Measurements from ENCODE around the gene MACROD2.

MACROD2 gene

DNA sequence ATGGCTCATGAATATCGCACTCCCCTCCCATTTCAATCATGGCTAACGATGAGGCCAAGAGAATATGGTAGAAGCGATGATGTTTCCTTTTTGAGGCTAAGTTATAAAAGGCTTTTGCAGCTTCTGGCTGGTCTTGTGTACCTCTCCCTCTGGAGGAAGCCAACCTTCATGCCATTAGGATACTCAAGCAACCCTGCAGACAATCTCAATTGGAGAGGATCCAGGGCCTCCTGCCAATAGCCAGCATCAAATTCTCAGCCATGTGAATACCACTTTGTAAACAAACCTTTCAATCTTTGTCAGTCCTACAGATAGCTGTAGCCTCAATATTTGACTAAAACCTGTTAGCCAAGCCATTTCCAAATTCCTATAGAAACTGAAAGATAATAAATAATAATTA is 1839.5 kb downstream of the MACROD2 start:
- DNase-seq (ENCODE audit: extremely low spot score), result no peak
- ChIA-PET POLR2A (no interaction called here), CTCF (no interaction called here)
- no peak for TF ChIP-seq CTCF (IDR thresholded peaks at IDR 0.05; ENCODE audit: control extremely low read depth, extremely low read depth, low read depth, missing control alignments)

GRCh38 chr20:15835811-15836210 is 1840.5 kb downstream of the MACROD2 start:
- POLR2A ChIA-PET, result no interaction called here
- no peak for DNase-seq (ENCODE audit: extremely low spot score)
- CTCF ChIA-PET, result no interaction called here
- no peak for TF ChIP-seq CTCF (IDR thresholded peaks at IDR 0.05; ENCODE audit: control extremely low read depth, extremely low read depth, low read depth, missing control alignments)

GRCh38 chr20:15836634-15837033 is 1841.3 kb downstream of the MACROD2 start:
- CTCF ChIA-PET, result interaction anchor here (0.7 kb wide), 1 partner anchor 14 kb away, joined by 3 read pairs; no protein-coding TSS in a partner anchor
- no peak for TF ChIP-seq CTCF (IDR thresholded peaks at IDR 0.05; ENCODE audit: control extremely low read depth, extremely low read depth, low read depth, missing control alignments)
- POLR2A ChIA-PET, result no interaction called here
- no peak for DNase-seq (ENCODE audit: extremely low spot score)

DNA sequence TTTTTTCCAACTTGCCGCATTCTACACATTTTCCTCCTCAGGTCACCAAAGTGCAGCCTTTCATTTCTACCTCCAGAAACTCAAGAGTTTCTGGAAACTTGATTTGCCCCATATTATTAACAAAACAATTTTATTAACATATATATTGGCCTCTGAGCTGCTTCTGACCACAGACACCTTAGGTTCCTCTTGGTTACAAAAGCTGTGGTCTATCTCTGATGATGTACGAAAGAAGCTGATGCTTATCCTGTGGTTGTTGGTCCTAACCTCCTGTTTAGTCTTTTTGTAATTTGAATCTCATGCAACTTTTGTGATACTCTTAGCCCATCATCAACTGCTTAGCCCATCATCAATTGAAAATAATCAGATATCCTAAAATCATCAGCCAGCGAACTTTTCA is 1842.2 kb downstream of the MACROD2 start:
- no peak for TF ChIP-seq CTCF (IDR thresholded peaks at IDR 0.05; ENCODE audit: control extremely low read depth, extremely low read depth, low read depth, missing control alignments)
- DNase-seq (ENCODE audit: extremely low spot score), result no peak
- POLR2A ChIA-PET, result no interaction called here
- CTCF ChIA-PET, result no interaction called here

- no peak for DNase-seq (ENCODE audit: extremely low spot score)
- no peak for TF ChIP-seq CTCF (IDR thresholded peaks at IDR 0.05; ENCODE audit: control extremely low read depth, extremely low read depth, low read depth, missing control alignments)
- ChIA-PET POLR2A (no interaction called here), CTCF (interaction anchor here (1.4 kb wide), 1 partner anchor 37 kb away, joined by 3 read pairs; no protein-coding TSS in a partner anchor)
These were observed 1843.2 kb downstream of the MACROD2 start for GRCh38 chr20:15838466-15838865.

DNA sequence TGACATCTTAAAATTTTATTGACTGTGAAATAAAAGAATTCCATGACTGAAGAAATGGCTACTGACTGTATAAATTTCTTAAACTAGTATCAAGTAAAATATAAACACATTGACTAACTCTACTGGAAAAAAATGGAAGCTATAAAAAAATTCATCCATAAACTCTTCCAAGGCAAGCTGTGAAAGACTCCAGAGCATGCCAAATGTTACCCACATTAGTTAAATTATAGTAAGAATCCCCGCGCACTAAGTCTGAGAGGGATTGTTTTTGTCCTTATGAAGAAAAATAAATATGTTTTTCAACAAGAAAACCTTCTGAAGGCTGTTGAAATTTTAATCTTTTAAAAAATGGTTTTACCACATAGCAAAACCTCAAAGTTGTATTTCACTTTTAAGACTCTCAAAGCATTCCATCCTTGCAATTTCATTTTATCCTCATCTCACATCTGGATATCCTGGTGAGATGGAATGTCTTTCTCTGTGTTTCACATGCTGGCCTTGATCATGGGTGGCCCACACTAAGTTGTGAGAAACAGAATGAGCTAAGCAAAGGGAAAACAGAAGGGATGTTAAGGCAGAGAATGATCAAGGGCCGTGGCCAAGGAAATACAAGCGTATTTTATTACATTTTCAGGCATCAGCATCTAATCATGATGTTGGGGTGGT is 1845.5 kb downstream of the MACROD2 start:
- ChIA-PET POLR2A (no interaction called here), CTCF (interaction anchor here (0.7 to 1.4 kb wide), 3 partner anchors 9 to 16 kb away, joined by 3 read pairs; no protein-coding TSS in a partner anchor)
- no peak for TF ChIP-seq CTCF (IDR thresholded peaks at IDR 0.05; ENCODE audit: control extremely low read depth, extremely low read depth, low read depth, missing control alignments)
- no peak for DNase-seq (ENCODE audit: extremely low spot score)
